GM23338 (cell line): ENCODE results near the gene FBXL20. TPM values are rescaled to one million over a fixed set of nuclear protein-coding genes. Genes with fewer than 3 reads are reported as not detected.

Experiments
- ATAC-seq: fragments of 200-7000 bp; cut with Tn5 transposase; 3 replicates; pipeline ENCODE4 v1.9.1; 2020
- DNase-seq: peaks from one replicate; pipeline ENCODE4 v3.0.0-alpha.2; 2015; ENCODE audit warnings: low spot score
- H2AFZ ChIP-seq: fragments of 200-600 bp; sonication (generic); 2 replicates; pipeline ENCODE4 v1.8.0; 2016; ENCODE audit warnings: antibody characterized with exemption, mild to moderate bottlenecking, moderate library complexity
- H3F3A ChIP-seq: fragments of 200-600 bp; sonication (generic); replicated peaks from 2 replicates; pipeline ENCODE4 v1.8.0; 2017; ENCODE audit warnings: antibody characterized with exemption, mixed run types, low read depth
- H3K27ac ChIP-seq: fragments of 200-600 bp; sonication (generic); 2 replicates; pipeline ENCODE4 v1.6.1; 2016; ENCODE audit warnings: low read depth
- H3K27me3 ChIP-seq: fragments of 200-600 bp; sonication (generic); 2 replicates; pipeline ENCODE4 v1.8.0; 2016; ENCODE audit warnings: mild to moderate bottlenecking, mixed run types, moderate library complexity; ENCODE audit not compliant: insufficient read depth
- H3K36me3 ChIP-seq: fragments of 200-600 bp; sonication (generic); 2 replicates; pipeline ENCODE4 v1.8.0; 2016; ENCODE audit warnings: mild to moderate bottlenecking; ENCODE audit not compliant: insufficient read depth
- H3K4me1 ChIP-seq: fragments of 200-600 bp; sonication (generic); 2 replicates; pipeline ENCODE4 v1.8.0; 2016; ENCODE audit warnings: mild to moderate bottlenecking, moderate library complexity; ENCODE audit not compliant: insufficient read depth
- H3K4me2 ChIP-seq: fragments of 200-600 bp; sonication (generic); 2 replicates; pipeline ENCODE4 v1.7.1; 2017; ENCODE audit warnings: mixed run types
- H3K4me3 ChIP-seq: fragments of 200-600 bp; sonication (generic); 2 replicates; pipeline ENCODE4 v1.6.1; 2016; ENCODE audit warnings: mixed run types
- H3K79me2 ChIP-seq: fragments of 200-600 bp; sonication (generic); replicated peaks from 2 replicates; pipeline ENCODE4 v1.8.0; 2017; ENCODE audit warnings: mild to moderate bottlenecking; ENCODE audit not compliant: insufficient read depth
- H3K9me2 ChIP-seq: fragments of 200-600 bp; sonication (generic); 2 replicates; pipeline ENCODE4 v1.8.0; 2017; ENCODE audit not compliant: insufficient read depth
- H4K20me1 ChIP-seq: fragments of 200-600 bp; sonication (generic); replicated peaks from 2 replicates; pipeline ENCODE4 v1.8.0; 2017; ENCODE audit warnings: mild to moderate bottlenecking; ENCODE audit not compliant: insufficient read depth
- H3K27ac Mint-ChIP-seq: 2 replicates; pipeline ENCODE4 v1.8.0; 2020; ENCODE audit warnings: inconsistent platforms, mild to moderate bottlenecking, moderate library complexity, mixed read lengths
- H3K27me3 Mint-ChIP-seq: 3 replicates; pipeline ENCODE4 v1.8.0; 2022; ENCODE audit warnings: low read depth, mild to moderate bottlenecking, moderate library complexity, mixed read lengths, inconsistent platforms; ENCODE audit not compliant: insufficient read depth, poor library complexity
- H3K36me3 Mint-ChIP-seq: 3 replicates; pipeline ENCODE4 v1.8.0; 2021; ENCODE audit warnings: low read depth, mild to moderate bottlenecking, inconsistent platforms, moderate library complexity, mixed read lengths
- H3K4me1 Mint-ChIP-seq: 3 replicates; pipeline ENCODE4 v1.8.0; 2020; ENCODE audit warnings: mild to moderate bottlenecking, inconsistent platforms, mixed read lengths
- H3K4me3 Mint-ChIP-seq: 3 replicates; pipeline ENCODE4 v1.8.0; 2021; ENCODE audit warnings: moderate library complexity, mild to moderate bottlenecking, inconsistent platforms, mixed read lengths
- H3K9me3 Mint-ChIP-seq: 3 replicates; pipeline ENCODE4 v1.8.0; 2020; ENCODE audit warnings: moderate library complexity, mild to moderate bottlenecking, inconsistent platforms, mixed read lengths
- CREB1 ChIP-seq: fragments of 250-450 bp; sonication (Bioruptor Pico); IDR thresholded peaks from 2 replicates; pipeline ENCODE4 v1.5.0; 2020; ENCODE audit warnings: low read depth, mild to moderate bottlenecking, moderate library complexity
- CTCF ChIP-seq, 2 experiments: fragments of 200-600 bp in 1 of 2; sonication (generic) in 1 of 2; conservative IDR thresholded peaks; 2 replicates each; pipeline versions ENCODE4 v1.5.1 to v1.6.1; 2016 to 2017; ENCODE audit warnings: antibody characterized with exemption in 2 of 2, low read depth in 2 of 2, mild to moderate bottlenecking in 2 of 2, moderate library complexity in 1 of 2
- ETS1 ChIP-seq: IDR thresholded peaks from 2 replicates; pipeline ENCODE4 v1.6.1; 2016; ENCODE audit warnings: antibody characterized with exemption
- EZH2 ChIP-seq: fragments of 200-600 bp; sonication (generic); IDR thresholded peaks from one replicate; pipeline ENCODE4 v1.8.0; 2017; ENCODE audit warnings: antibody characterized with exemption, mild to moderate bottlenecking, low read depth; ENCODE audit not compliant: unreplicated experiment
- EZH2phosphoT487 ChIP-seq: fragments of 200-600 bp; sonication (generic); IDR thresholded peaks from one replicate; pipeline ENCODE4 v1.8.1; 2018; ENCODE audit warnings: antibody characterized with exemption; ENCODE audit not compliant: unreplicated experiment
- NANOG ChIP-seq: IDR thresholded peaks from 2 replicates; pipeline ENCODE4 v1.6.1; 2016; ENCODE audit warnings: antibody characterized with exemption, borderline replicate concordance
- POLR2AphosphoS5 ChIP-seq: IDR thresholded peaks from 2 replicates; pipeline ENCODE4 v1.6.1; 2016; ENCODE audit warnings: antibody characterized with exemption, low read depth
- REST ChIP-seq: IDR thresholded peaks from one replicate; pipeline ENCODE4 v1.6.1; 2018; ENCODE audit warnings: antibody characterized with exemption; ENCODE audit not compliant: unreplicated experiment
- STAT1 ChIP-seq: IDR thresholded peaks from one replicate; pipeline ENCODE4 v1.6.1; 2016; ENCODE audit warnings: antibody characterized with exemption; ENCODE audit not compliant: unreplicated experiment
- ZNF114 ChIP-seq: fragments of 250-450 bp; sonication (Bioruptor Pico); IDR thresholded peaks from 2 replicates; pipeline ENCODE4 v1.5.0; 2020; ENCODE audit warnings: mild to moderate bottlenecking, moderate library complexity
- ZNF331 ChIP-seq: fragments of 250-450 bp; sonication (Bioruptor Pico); IDR thresholded peaks from 2 replicates; pipeline ENCODE4 v1.5.0; 2020; ENCODE audit warnings: low read depth, mild to moderate bottlenecking, moderate library complexity
- polyA plus RNA-seq: library from polyadenylated mRNA; unstranded; fragments of >200 nt; fragmentation: Nextera tagmentation; extraction: Ambion mirVana; gene quantifications from 2 replicates; pipeline ENCODE4 v1.2.1, GENCODE V29; 2016
- total RNA-seq: library from RNA; depleted of rRNA; stranded (reverse); fragments of >200 nt; shearing (Covaris generic); gene quantifications from 2 replicates; pipeline ENCODE4 v1.2.3, GENCODE V29; 2014; rRNA removed

FBXL20 gene
- total and polyA plus RNA-seq, 2 experiments from 2014 or later, result 2.9 to 6.9 TPM

GRCh38 chr17:39204245-39204644 lies 197.2 kb downstream of the FBXL20 start:
- peak overlapping the region; percentile 66 for H3K27ac ChIP-seq
- H3F3A ChIP-seq, result peaks cover 59% of the 10 kb centered on the region
- TF ChIP-seq CREB1 (CRISPR knock-in tag) (no peak), NANOG (no peak), POLR2AphosphoS5 (no peak), ZNF331 (no peak), ZNF114 (CRISPR knock-in tag) (no peak), EZH2phosphoT487 (no peak), ETS1 (no peak), STAT1 (no peak), CTCF (conservative IDR thresholded peaks at IDR 0.05; ENCODE audit: low read depth in 2 of 2) (no peak), REST (no peak), EZH2 (no peak)
- no peaks in the 10 kb centered on the region for H3K9me2 ChIP-seq
- H3K4me3 ChIP-seq, result no peak overlapping the region
- no peak overlapping the region for H3K27ac Mint-ChIP-seq
- no peaks in the 10 kb centered on the region for H3K27me3 ChIP-seq
- H3K36me3 ChIP-seq, result peaks cover 46% of the 10 kb centered on the region
- DNase-seq (no peak), ATAC-seq (no peak)
- no peak overlapping the region for H2AFZ ChIP-seq
- no peak overlapping the region for H3K4me2 ChIP-seq
- peaks cover 18% of the 10 kb centered on the region for H3K27me3 Mint-ChIP-seq
- peaks cover 57% of the 10 kb centered on the region for H3K36me3 Mint-ChIP-seq
- no peaks in the 10 kb centered on the region; the same call in 1 of the 3 replicates for H3K9me3 Mint-ChIP-seq
- H3K4me1 ChIP-seq, result peaks cover 25% of the 10 kb centered on the region
- no peak overlapping the region for H3K4me3 Mint-ChIP-seq
- peaks cover 43% of the 10 kb centered on the region for H3K4me1 Mint-ChIP-seq
- H4K20me1 ChIP-seq, result peaks cover 28% of the 10 kb centered on the region
- H3K79me2 ChIP-seq, result peaks cover 26% of the 10 kb centered on the region

Other genes starting within 250 kb of the FBXL20 start
- gene PLXDC1, start 250.0 kb downstream of the FBXL20 start, total RNA-seq, result 0.28 and 0.39 TPM in 2 replicates
- gene PLXDC1, start 250.0 kb downstream of the FBXL20 start, polyA plus RNA-seq, result 0.75 and 0.91 TPM in 2 replicates
- gene ARL5C, start 235.5 kb downstream of the FBXL20 start, total RNA-seq, result not detected in 2 replicates
- not detected in 2 replicates for gene ARL5C, start 235.5 kb downstream of the FBXL20 start, polyA plus RNA-seq
- gene CACNB1, start 204.0 kb downstream of the FBXL20 start, total RNA-seq, result 12.5 and 13.1 TPM in 2 replicates
- gene CACNB1, start 204.0 kb downstream of the FBXL20 start, polyA plus RNA-seq, result 7.8 and 8.4 TPM in 2 replicates
- 1,594 and 1,843 TPM in 2 replicates for gene RPL19, start 201.3 kb downstream of the FBXL20 start, total RNA-seq
- gene RPL19, start 201.3 kb downstream of the FBXL20 start, polyA plus RNA-seq, result 2,627 and 2,838 TPM in 2 replicates
- 1.7 and 3.1 TPM in 2 replicates for gene STAC2, start 175.7 kb downstream of the FBXL20 start, total RNA-seq
- gene STAC2, start 175.7 kb downstream of the FBXL20 start, polyA plus RNA-seq, result 1.9 and 2.0 TPM in 2 replicates
- gene MED1, start 49.6 kb upstream of the FBXL20 start, total RNA-seq, result 32.5 and 42.3 TPM in 2 replicates
- 17.9 and 19.0 TPM in 2 replicates for gene MED1, start 49.6 kb upstream of the FBXL20 start, polyA plus RNA-seq
- 55.3 and 57.6 TPM in 2 replicates for gene CDK12, start 59.9 kb upstream of the FBXL20 start, total RNA-seq
- gene CDK12, start 59.9 kb upstream of the FBXL20 start, polyA plus RNA-seq, result 19.3 and 20.9 TPM in 2 replicates
- gene NEUROD2, start 206.3 kb upstream of the FBXL20 start, total RNA-seq, result not detected in 2 replicates
- not detected in 2 replicates for gene NEUROD2, start 206.3 kb upstream of the FBXL20 start, polyA plus RNA-seq
- gene PPP1R1B, start 225.3 kb upstream of the FBXL20 start, total RNA-seq, result 1.5 and 3.4 TPM in 2 replicates
- gene PPP1R1B, start 225.3 kb upstream of the FBXL20 start, polyA plus RNA-seq, result 3.7 and 5.4 TPM in 2 replicates
- gene STARD3, start 235.5 kb upstream of the FBXL20 start, total RNA-seq, result 39.7 and 53.3 TPM in 2 replicates
- gene STARD3, start 235.5 kb upstream of the FBXL20 start, polyA plus RNA-seq, result 26.4 and 31.5 TPM in 2 replicates